ENCODE data around the gene CMIP. TPM values are rescaled to one million over a fixed set of nuclear protein-coding genes. Genes with fewer than 3 reads are reported as not detected.

The CMIP gene
- total RNA-seq, 4 donors from 2014 or later: 14.5 to 24.6 (median 21.0) TPM

- no peaks in the 10 kb centered on the region for H3K27me3 ChIP-seq
- DNase-seq (ENCODE audit: extremely low spot score): no peak
- TF ChIP-seq POLR2AphosphoS5 (IDR thresholded peaks at IDR 0.05): no peak
- TF ChIP-seq EP300 (IDR thresholded peaks at IDR 0.05): no peak
- TF ChIP-seq POLR2A (IDR thresholded peaks at IDR 0.05; ENCODE audit: low read depth): no peak
- no peak for TF ChIP-seq CTCF (IDR thresholded peaks at IDR 0.05)
- H3K36me3 ChIP-seq: no peaks in the 10 kb centered on the region
- intact Hi-C loops (cut with DNase I): no loop called here
- peaks cover 32 to 48% (median 38%) of the 10 kb centered on the region in 4 donors for H3K4me1 ChIP-seq
- H3K4me3 ChIP-seq: no peak overlapping the region
- H3K9me3 ChIP-seq: no peaks in the 10 kb centered on the region
- 63% methylated on average over 22 of the region's 22 CpGs for WGBS
- peak overlapping the region; percentile 54 to 68 (median 62) for H3K27ac ChIP-seq (replicated peaks in 1 of 4)
Observed at GRCh38 chr16:81553080-81553813, 108.6 kb downstream of the CMIP start.

GRCh38 chr16:81553814-81554675, 109.4 kb downstream of the CMIP start:
- H3K4me3 ChIP-seq: no peak overlapping the region
- H3K4me1 ChIP-seq: peaks cover 34 to 50% (median 41%) of the 10 kb centered on the region in 4 donors
- 73% methylated on average over 10 of the region's 10 CpGs for WGBS
- H3K27ac ChIP-seq (replicated peaks in 1 of 4): peak overlapping the region; percentile 54 to 68 (median 62)
- DNase-seq (ENCODE audit: extremely low spot score): no peak
- no peaks in the 10 kb centered on the region for H3K27me3 ChIP-seq
- TF ChIP-seq POLR2A (IDR thresholded peaks at IDR 0.05; ENCODE audit: low read depth) (no peak), POLR2AphosphoS5 (IDR thresholded peaks at IDR 0.05) (no peak), CTCF (IDR thresholded peaks at IDR 0.05) (no peak)
- intact Hi-C loops (cut with DNase I): no loop called here
- H3K9me3 ChIP-seq: no peaks in the 10 kb centered on the region
- H3K36me3 ChIP-seq: no peaks in the 10 kb centered on the region

- Histone ChIP-seq H3K4me3 (no peak overlapping the region), H3K9me3 (no peaks in the 10 kb centered on the region), H3K36me3 (no peaks in the 10 kb centered on the region), H3K4me1 (peaks cover 38 to 46% (median 42%) of the 10 kb centered on the region in 4 donors), H3K27ac (replicated peaks in 1 of 4) (no peak overlapping the region), H3K27me3 (no peaks in the 10 kb centered on the region)
- no peak for DNase-seq (ENCODE audit: extremely low spot score)
- intact Hi-C loops (cut with DNase I): no loop called here
- WGBS: 67% methylated on average over 5 of the region's 5 CpGs
- TF ChIP-seq CTCF (IDR thresholded peaks at IDR 0.05): no peak
Observed at GRCh38 chr16:81554979-81555378, 110.4 kb downstream of the CMIP start.

- no peaks in the 10 kb centered on the region for H3K9me3 ChIP-seq
- WGBS: 95% methylated on average over 3 of the region's 3 CpGs
- H3K27me3 ChIP-seq: no peaks in the 10 kb centered on the region
- no peak for TF ChIP-seq CTCF (IDR thresholded peaks at IDR 0.05)
- no peak for TF ChIP-seq EP300 (IDR thresholded peaks at IDR 0.05)
- TF ChIP-seq POLR2AphosphoS5 (IDR thresholded peaks at IDR 0.05): no peak
- TF ChIP-seq POLR2A (IDR thresholded peaks at IDR 0.05; ENCODE audit: low read depth): no peak
- intact Hi-C loops (cut with DNase I): no loop called here
- DNase-seq (ENCODE audit: extremely low spot score): no peak
- H3K27ac ChIP-seq (replicated peaks in 1 of 4): no peak overlapping the region
- H3K4me3 ChIP-seq: no peak overlapping the region
- peaks cover 38 to 46% (median 42%) of the 10 kb centered on the region in 4 donors for H3K4me1 ChIP-seq
- H3K36me3 ChIP-seq: no peaks in the 10 kb centered on the region
Observed at GRCh38 chr16:81555660-81556059, 111.1 kb downstream of the CMIP start.

Measured in esophagus muscularis mucosa (tissue), 4 donors.